WERI-Rb-1 (cell line): ENCODE results near the gene RBCK1.

Experiments
- DNase-seq: peaks from one replicate; pipeline ENCODE4 v3.0.0-alpha.2; 2020
- H3K27ac ChIP-seq: fragments of 250-450 bp; sonication (Bioruptor Pico); 2 replicates; pipeline ENCODE4 v1.5.1; 2020; ENCODE audit warnings: mild to moderate bottlenecking, moderate library complexity
- H3K27me3 ChIP-seq: fragments of 250-450 bp; sonication (Bioruptor Pico); 2 replicates; pipeline ENCODE4 v1.5.1; 2021; ENCODE audit warnings: mild to moderate bottlenecking, low read depth, moderate library complexity; ENCODE audit not compliant: insufficient read depth, severe bottlenecking
- H3K36me3 ChIP-seq: fragments of 250-450 bp; sonication (Bioruptor Pico); 2 replicates; pipeline ENCODE4 v1.5.1; 2020; ENCODE audit warnings: mild to moderate bottlenecking, moderate library complexity
- H3K4me3 ChIP-seq: 2 replicates; pipeline ENCODE4 v1.5.1; 2011; ENCODE audit warnings: low read depth, mild to moderate bottlenecking, control low read depth, low read length
- H3K9me3 ChIP-seq: fragments of 250-450 bp; sonication (Bioruptor Pico); 2 replicates; pipeline ENCODE4 v1.5.1; 2021; ENCODE audit warnings: mild to moderate bottlenecking, moderate library complexity; ENCODE audit not compliant: severe bottlenecking
- CTCF ChIP-seq: IDR thresholded peaks from 2 replicates; pipeline ENCODE4 v1.5.1; 2011; ENCODE audit warnings: low read depth, mild to moderate bottlenecking, control low read depth, inconsistent platforms, low read length

Gene RBCK1

GRCh38 chr20:427401-427800 lies 19.3 kb downstream of the RBCK1 start:
- Histone ChIP-seq H3K9me3 (no peaks in the 10 kb centered on the region), H3K4me3 (no peak overlapping the region), H3K27me3 (no peaks in the 10 kb centered on the region), H3K36me3 (peaks cover 2% of the 10 kb centered on the region; the same call in 1 of the 2 replicates), H3K27ac (no peak overlapping the region)
- DNase-seq, result no peak
- TF ChIP-seq CTCF, result no peak

GRCh38 chr20:427849-428657 lies 20.0 kb downstream of the RBCK1 start:
- H3K36me3 ChIP-seq, result peaks cover 2% of the 10 kb centered on the region; the same call in 1 of the 2 replicates
- no peaks in the 10 kb centered on the region for H3K27me3 ChIP-seq
- DNase-seq, result no peak
- no peak for TF ChIP-seq CTCF
- no peak overlapping the region for H3K27ac ChIP-seq
- H3K9me3 ChIP-seq, result no peaks in the 10 kb centered on the region
- no peak overlapping the region for H3K4me3 ChIP-seq

GRCh38 chr20:428658-429200 lies 20.6 kb downstream of the RBCK1 start:
- H3K36me3 ChIP-seq, result peaks cover 2% of the 10 kb centered on the region; the same call in 1 of the 2 replicates
- H3K27me3 ChIP-seq, result no peaks in the 10 kb centered on the region
- no peak for DNase-seq
- H3K9me3 ChIP-seq, result no peaks in the 10 kb centered on the region
- H3K4me3 ChIP-seq, result no peak overlapping the region
- no peak for TF ChIP-seq CTCF
- H3K27ac ChIP-seq, result no peak overlapping the region

- Histone ChIP-seq H3K36me3 (peaks cover 4% of the 10 kb centered on the region), H3K27ac (no peak overlapping the region), H3K27me3 (no peaks in the 10 kb centered on the region), H3K9me3 (no peaks in the 10 kb centered on the region), H3K4me3 (no peak overlapping the region)
- no peak for DNase-seq
- TF ChIP-seq CTCF, result no peak
These were observed 22.2 kb downstream of the RBCK1 start for GRCh38 chr20:430091-430999.

GRCh38 chr20:431012-431904 lies 23.2 kb downstream of the RBCK1 start:
- no peak overlapping the region for H3K4me3 ChIP-seq
- no peak overlapping the region for H3K27ac ChIP-seq
- peak; percentile 85 for DNase-seq
- TF ChIP-seq CTCF, result peak; percentile 95
- peaks cover 14% of the 10 kb centered on the region for H3K36me3 ChIP-seq
- H3K9me3 ChIP-seq, result no peaks in the 10 kb centered on the region
- no peaks in the 10 kb centered on the region for H3K27me3 ChIP-seq
